ENCODE results near the gene PXK.

DNA sequence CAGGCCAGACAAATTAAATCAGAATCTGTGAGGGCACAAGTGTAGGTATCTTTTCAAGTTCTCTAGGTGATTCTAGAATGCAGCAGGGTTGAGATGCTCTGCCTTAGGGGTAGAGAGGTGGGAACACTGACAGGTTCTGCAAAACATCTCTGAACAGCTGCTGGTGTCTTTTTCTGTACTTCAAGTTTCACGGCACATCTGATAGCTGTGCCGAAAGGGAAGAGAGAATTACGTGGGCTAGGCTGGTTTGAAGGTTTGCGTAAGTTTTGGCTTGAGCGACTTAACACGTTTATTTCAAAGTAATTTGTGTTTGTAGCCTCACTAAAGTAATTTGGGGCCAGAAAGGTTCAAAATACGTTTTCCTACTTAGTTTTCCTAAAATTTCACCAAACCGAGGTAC, 22.5 kb downstream of the PXK start:
- TF ChIP-seq, protein P1, sequence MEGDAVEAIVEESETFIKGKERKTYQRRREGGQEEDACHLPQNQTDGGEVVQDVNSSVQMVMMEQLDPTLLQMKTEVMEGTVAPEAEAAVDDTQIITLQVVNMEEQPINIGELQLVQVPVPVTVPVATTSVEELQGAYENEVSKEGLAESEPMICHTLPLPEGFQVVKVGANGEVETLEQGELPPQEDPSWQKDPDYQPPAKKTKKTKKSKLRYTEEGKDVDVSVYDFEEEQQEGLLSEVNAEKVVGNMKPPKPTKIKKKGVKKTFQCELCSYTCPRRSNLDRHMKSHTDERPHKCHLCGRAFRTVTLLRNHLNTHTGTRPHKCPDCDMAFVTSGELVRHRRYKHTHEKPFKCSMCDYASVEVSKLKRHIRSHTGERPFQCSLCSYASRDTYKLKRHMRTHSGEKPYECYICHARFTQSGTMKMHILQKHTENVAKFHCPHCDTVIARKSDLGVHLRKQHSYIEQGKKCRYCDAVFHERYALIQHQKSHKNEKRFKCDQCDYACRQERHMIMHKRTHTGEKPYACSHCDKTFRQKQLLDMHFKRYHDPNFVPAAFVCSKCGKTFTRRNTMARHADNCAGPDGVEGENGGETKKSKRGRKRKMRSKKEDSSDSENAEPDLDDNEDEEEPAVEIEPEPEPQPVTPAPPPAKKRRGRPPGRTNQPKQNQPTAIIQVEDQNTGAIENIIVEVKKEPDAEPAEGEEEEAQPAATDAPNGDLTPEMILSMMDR (conservative IDR thresholded peaks at IDR 0.05 in 1 of 2, IDR thresholded peaks at IDR 0.05 in 1 of 2; ENCODE audit: low read depth in 1 of 2, low read length in 2 of 2), result no peak
- no peak for TF ChIP-seq EZH2 (IDR thresholded peaks at IDR 0.05; ENCODE audit: low read length, missing control alignments)

All from fibroblast of lung (primary cell).